Keratinocyte (primary cell): ENCODE results near the gene HSPA4L. TPM values are rescaled to one million over a fixed set of nuclear protein-coding genes. Genes with fewer than 3 reads are reported as not detected.

ENCODE experiments used
- DNase-seq: peaks from one replicate; pipeline ENCODE4 v3.0.0-alpha.2; 2011; ENCODE audit warnings: low read depth, missing footprints, low spot score
- FAIRE-seq: peaks from 2 replicates; lab custom pipeline; 2011; peaks lifted over from hg19 to GRCh38; lab: Jason Lieb, UNC
- H2AFZ ChIP-seq: 2 replicates; pipeline ENCODE4 v1.6.0; 2012; ENCODE audit warnings: low read length, control low read depth, inconsistent platforms; ENCODE audit not compliant: control insufficient read depth
- H3K27ac ChIP-seq: 2 replicates; pipeline ENCODE4 v1.5.1; 2011; ENCODE audit warnings: low read length; ENCODE audit not compliant: control insufficient read depth, insufficient read depth
- H3K27me3 ChIP-seq: 3 replicates; pipeline ENCODE4 v1.6.0; 2011; ENCODE audit warnings: low read length; ENCODE audit not compliant: control insufficient read depth, insufficient read depth; ENCODE audit errors: extremely low read depth
- H3K36me3 ChIP-seq, 2 experiments: 2 replicates in 1 of 2; 3 replicates in 1 of 2; pipeline ENCODE4 v1.5.1; 2011; ENCODE audit warnings: low read length in 2 of 2, mild to moderate bottlenecking in 1 of 2; ENCODE audit not compliant: control insufficient read depth in 2 of 2, insufficient read depth in 2 of 2; ENCODE audit errors: extremely low read depth in 1 of 2
- H3K4me1 ChIP-seq: 3 replicates; pipeline ENCODE4 v1.5.1; 2011; ENCODE audit warnings: low read length; ENCODE audit not compliant: control insufficient read depth, insufficient read depth; ENCODE audit errors: extremely low read depth
- H3K4me2 ChIP-seq: 3 replicates; pipeline ENCODE4 v1.6.0; 2011; ENCODE audit warnings: low read depth, low read length; ENCODE audit not compliant: control insufficient read depth, insufficient read depth; ENCODE audit errors: extremely low read depth
- H3K4me3 ChIP-seq, 3 experiments: fragments of 200-600 bp in 1 of 3; sonication (generic) in 1 of 3; 2 replicates in 2 of 3; 3 replicates in 1 of 3; pipeline ENCODE4 v1.5.1; 2011 to 2016; ENCODE audit warnings: low read length in 3 of 3, mild to moderate bottlenecking in 3 of 3, control low read depth in 2 of 3, inconsistent platforms in 1 of 3, low read depth in 1 of 3, mixed read lengths in 1 of 3, mixed run types in 1 of 3, moderate library complexity in 1 of 3; ENCODE audit not compliant: control insufficient read depth in 2 of 3, insufficient read depth in 2 of 3; ENCODE audit errors: extremely low read depth in 1 of 3
- H3K79me2 ChIP-seq: 2 replicates; pipeline ENCODE4 v1.6.0; 2012; ENCODE audit warnings: low read length; ENCODE audit not compliant: control insufficient read depth, insufficient read depth
- H3K9ac ChIP-seq: 3 replicates; pipeline ENCODE4 v1.6.0; 2011; ENCODE audit warnings: low read length; ENCODE audit not compliant: control insufficient read depth, insufficient read depth; ENCODE audit errors: extremely low read depth
- H3K9me1 ChIP-seq: 3 replicates; pipeline ENCODE4 v1.6.0; 2011; ENCODE audit warnings: low read length; ENCODE audit not compliant: control insufficient read depth, insufficient read depth; ENCODE audit errors: extremely low read depth
- H3K9me3 ChIP-seq: 2 replicates; pipeline ENCODE4 v1.5.1; 2012; ENCODE audit warnings: low read depth, low read length; ENCODE audit not compliant: control insufficient read depth
- H4K20me1 ChIP-seq: 3 replicates; pipeline ENCODE4 v1.6.0; 2011; ENCODE audit warnings: low read length; ENCODE audit not compliant: control insufficient read depth, insufficient read depth; ENCODE audit errors: extremely low read depth
- EZH2 ChIP-seq: IDR thresholded peaks from one replicate; pipeline ENCODE4 v1.6.1; 2012; ENCODE audit warnings: inconsistent platforms, mild to moderate bottlenecking, low read length, moderate library complexity
- dilution Hi-C: fragments of 300-500 bp; cut with MboI; formaldehyde crosslinking; loops from one replicate; pipeline ENCODE4 v1.7.0; 2020; ENCODE audit warnings: low sequenced_read_pairs; ENCODE audit not compliant: extremely low pct_ligation_motif_present
- polyA plus RNA-seq, 5 experiments: library from polyadenylated mRNA; depleted of rRNA in 3 of 5; stranded (reverse) in 3 of 5; stranded (forward) in 1 of 5; unstranded in 1 of 5; fragments of >200 nt; gene quantifications; 1 replicate in 1 of 5; 2 replicates in 3 of 5; 3 replicates in 1 of 5; pipeline versions ENCODE4 v1.2.1 to v1.2.3, GENCODE V29; 2011 to 2012; ENCODE audit warnings: missing spikeins in 2 of 5, low read depth in 1 of 5, low replicate concordance in 1 of 5
- TF ChIP-seq, protein P1 (sequence below), 3 experiments: IDR thresholded peaks in 1 of 3; conservative IDR thresholded peaks in 1 of 3; optimal IDR thresholded peaks in 1 of 3; 2 replicates in 2 of 3; 3 replicates in 1 of 3; pipeline versions ENCODE3 to v1.5.1; 2011; ENCODE audit warnings: low read length in 3 of 3, mild to moderate bottlenecking in 3 of 3, moderate library complexity in 2 of 3, control low read depth in 1 of 3, inconsistent platforms in 1 of 3; ENCODE audit not compliant: insufficient read depth in 2 of 3; ENCODE audit errors: extremely low read depth in 1 of 3

The HSPA4L gene
- polyA plus RNA-seq, 1 donor (not counting 4 experiments of a cell fraction or from before 2014, with no cell fraction given), result 25.4 TPM

DNA sequence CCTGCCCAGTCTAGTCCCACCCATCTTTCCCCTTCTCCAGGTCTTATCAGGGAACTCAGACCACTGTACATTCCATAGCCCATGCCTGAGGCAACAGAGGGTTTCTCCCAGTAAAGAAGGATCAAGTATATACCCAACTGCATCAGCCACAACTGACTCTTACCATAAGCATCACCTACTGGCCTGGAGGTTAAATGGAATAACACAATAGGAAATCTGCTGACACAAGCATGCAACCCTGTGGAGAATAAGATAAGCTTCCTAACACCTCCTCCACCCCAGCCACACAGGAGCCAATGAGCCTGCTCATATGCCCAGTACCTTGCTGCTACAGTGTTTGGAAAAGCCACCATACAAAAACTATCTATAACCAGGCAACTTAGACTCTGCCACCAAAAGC, 63.9 kb downstream of the HSPA4L start:
- H3K79me2 ChIP-seq, result no peaks in the 10 kb centered on the region
- H3K27me3 ChIP-seq, result no peaks in the 10 kb centered on the region
- H3K9me1 ChIP-seq, result no peaks in the 10 kb centered on the region
- H3K27ac ChIP-seq, result no peak overlapping the region
- DNase-seq (no peak), FAIRE-seq (no peak)
- peaks cover 5% of the 10 kb centered on the region for H3K9me3 ChIP-seq
- no peaks in the 10 kb centered on the region for H4K20me1 ChIP-seq
- no peak for TF ChIP-seq EZH2
- TF ChIP-seq, protein P1, sequence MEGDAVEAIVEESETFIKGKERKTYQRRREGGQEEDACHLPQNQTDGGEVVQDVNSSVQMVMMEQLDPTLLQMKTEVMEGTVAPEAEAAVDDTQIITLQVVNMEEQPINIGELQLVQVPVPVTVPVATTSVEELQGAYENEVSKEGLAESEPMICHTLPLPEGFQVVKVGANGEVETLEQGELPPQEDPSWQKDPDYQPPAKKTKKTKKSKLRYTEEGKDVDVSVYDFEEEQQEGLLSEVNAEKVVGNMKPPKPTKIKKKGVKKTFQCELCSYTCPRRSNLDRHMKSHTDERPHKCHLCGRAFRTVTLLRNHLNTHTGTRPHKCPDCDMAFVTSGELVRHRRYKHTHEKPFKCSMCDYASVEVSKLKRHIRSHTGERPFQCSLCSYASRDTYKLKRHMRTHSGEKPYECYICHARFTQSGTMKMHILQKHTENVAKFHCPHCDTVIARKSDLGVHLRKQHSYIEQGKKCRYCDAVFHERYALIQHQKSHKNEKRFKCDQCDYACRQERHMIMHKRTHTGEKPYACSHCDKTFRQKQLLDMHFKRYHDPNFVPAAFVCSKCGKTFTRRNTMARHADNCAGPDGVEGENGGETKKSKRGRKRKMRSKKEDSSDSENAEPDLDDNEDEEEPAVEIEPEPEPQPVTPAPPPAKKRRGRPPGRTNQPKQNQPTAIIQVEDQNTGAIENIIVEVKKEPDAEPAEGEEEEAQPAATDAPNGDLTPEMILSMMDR (optimal IDR thresholded peaks at IDR 0.05 in 1 of 3, IDR thresholded peaks at IDR 0.05 in 1 of 3, conservative IDR thresholded peaks at IDR 0.05 in 1 of 3; ENCODE audit: extremely low read depth in 1 of 3, insufficient read depth in 2 of 3, low read length in 3 of 3), result no peak
- H2AFZ ChIP-seq, result no peak overlapping the region
- no peak overlapping the region for H3K9ac ChIP-seq
- H3K4me2 ChIP-seq, result no peak overlapping the region
- dilution Hi-C loops, result no loop called here
- H3K4me1 ChIP-seq, result no peaks in the 10 kb centered on the region
- H3K36me3 ChIP-seq, result no peaks in the 10 kb centered on the region
- no peak overlapping the region for H3K4me3 ChIP-seq

DNA sequence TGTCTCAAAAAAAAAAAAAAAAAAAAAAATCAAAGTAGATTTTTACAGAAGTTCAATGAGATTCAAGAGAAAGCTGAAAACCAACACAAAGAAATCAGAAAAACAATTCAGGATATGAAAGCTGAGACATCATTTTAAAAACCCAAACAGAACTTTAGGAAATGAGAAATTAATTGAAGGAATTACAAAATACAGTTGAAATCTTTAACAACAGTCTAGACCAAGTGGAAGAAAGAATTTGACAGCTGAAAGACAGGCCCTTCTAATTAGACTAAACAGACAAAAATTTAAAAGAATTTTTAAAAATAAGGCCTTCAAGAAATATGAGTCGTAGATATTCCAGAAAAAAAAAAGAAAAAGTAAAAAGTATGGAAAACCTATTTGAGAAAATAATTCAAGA, 64.6 kb downstream of the HSPA4L start:
- Histone ChIP-seq H3K4me3 (no peak overlapping the region), H3K9me1 (no peaks in the 10 kb centered on the region), H3K36me3 (no peaks in the 10 kb centered on the region), H3K9me3 (peaks cover 5% of the 10 kb centered on the region), H2AFZ (no peak overlapping the region), H4K20me1 (no peaks in the 10 kb centered on the region), H3K4me1 (no peaks in the 10 kb centered on the region), H3K27me3 (no peaks in the 10 kb centered on the region), H3K9ac (no peak overlapping the region), H3K79me2 (no peaks in the 10 kb centered on the region), H3K27ac (no peak overlapping the region), H3K4me2 (no peak overlapping the region)
- dilution Hi-C loops, result no loop called here
- TF ChIP-seq, protein P1 (optimal IDR thresholded peaks at IDR 0.05 in 1 of 3, IDR thresholded peaks at IDR 0.05 in 1 of 3, conservative IDR thresholded peaks at IDR 0.05 in 1 of 3; ENCODE audit: extremely low read depth in 1 of 3, insufficient read depth in 2 of 3, low read length in 3 of 3), result no peak
- no peak for TF ChIP-seq EZH2
- FAIRE-seq (no peak), DNase-seq (no peak)
